ENCODE measurements around the gene KCNMA1.

The KCNMA1 gene

DNA sequence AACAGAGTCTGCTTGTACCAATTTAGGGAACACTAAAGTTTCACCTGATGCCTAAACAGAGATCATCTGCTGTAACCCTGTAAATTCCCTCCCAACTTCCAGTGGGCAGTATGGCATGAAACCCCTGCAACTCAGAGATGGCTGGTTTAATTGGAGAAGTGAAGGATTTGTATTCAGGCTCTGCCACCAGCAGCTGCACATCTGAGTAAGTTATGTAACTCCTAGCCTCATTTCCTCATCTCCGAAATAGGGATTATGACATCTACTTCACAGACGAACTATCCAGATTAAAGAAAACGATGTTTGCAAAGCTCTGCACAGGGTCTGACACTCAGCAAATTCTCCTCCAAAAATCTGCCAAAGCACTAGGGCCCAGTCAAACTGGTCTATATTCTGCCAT lies 493.0 kb downstream of the KCNMA1 start:
- Histone ChIP-seq H3K36me3 (ENCODE audit: insufficient read depth, low read length) (no peaks in the 10 kb centered on the region), H3K4me1 (ENCODE audit: insufficient read depth, low read length) (peaks cover 9% of the 10 kb centered on the region; the same call in 1 of the 2 replicates), H3K9ac (ENCODE audit: low read depth, low read length) (no peak overlapping the region)

DNA sequence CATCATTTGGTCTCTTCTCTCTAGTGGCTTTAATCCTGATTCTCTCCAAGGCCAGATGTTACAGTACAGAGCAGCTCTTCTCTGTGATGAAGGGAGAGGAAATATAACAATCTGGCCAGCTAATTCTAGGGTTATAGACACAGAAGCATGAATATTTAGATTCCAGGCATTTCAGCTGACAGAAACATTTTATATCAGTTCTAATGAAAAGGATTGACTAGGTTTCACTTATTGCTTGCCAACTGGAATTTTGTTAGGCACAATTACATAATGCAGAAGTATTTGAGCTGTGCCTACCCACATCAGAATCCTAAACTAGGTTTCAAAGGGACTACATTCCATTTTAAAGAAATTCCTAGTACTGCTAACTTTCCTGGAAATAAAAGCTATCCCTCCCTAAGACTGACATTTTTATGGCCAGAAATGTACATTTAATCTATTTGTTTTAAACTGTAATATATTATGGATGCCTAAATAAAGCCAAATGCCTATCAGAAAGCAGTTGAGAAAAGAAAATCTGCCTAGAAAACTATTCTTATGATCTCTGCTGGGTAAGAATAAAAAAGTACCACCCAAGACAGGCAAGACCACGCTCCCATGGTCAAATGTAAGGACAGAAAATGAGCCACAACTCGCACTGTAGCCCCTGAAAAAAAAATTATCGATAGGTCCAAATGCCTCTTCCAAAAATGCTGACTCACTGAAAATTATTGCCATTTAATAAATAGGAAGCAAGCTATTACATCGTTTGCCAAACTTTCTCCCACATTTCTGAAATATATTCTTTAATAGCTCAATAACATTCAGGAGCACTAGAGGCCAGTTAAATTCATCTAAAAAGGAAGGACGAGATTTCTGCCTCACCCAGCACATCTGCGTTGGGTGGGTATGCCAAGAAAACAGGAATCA lies 498.1 kb downstream of the KCNMA1 start:
- H3K4me1 ChIP-seq (ENCODE audit: insufficient read depth, low read length), result no peaks in the 10 kb centered on the region
- H3K9me3 ChIP-seq (ENCODE audit: control insufficient read depth, insufficient read depth, low read length), result no peaks in the 10 kb centered on the region
- H3K36me3 ChIP-seq (ENCODE audit: insufficient read depth, low read length), result no peaks in the 10 kb centered on the region
- no peak overlapping the region for H3K9ac ChIP-seq (ENCODE audit: low read depth, low read length)

More for the DNA sequence above, 493.0 kb downstream of the KCNMA1 start:
- no peaks in the 10 kb centered on the region for H3K9me3 ChIP-seq (ENCODE audit: control insufficient read depth, insufficient read depth, low read length)

DNA sequence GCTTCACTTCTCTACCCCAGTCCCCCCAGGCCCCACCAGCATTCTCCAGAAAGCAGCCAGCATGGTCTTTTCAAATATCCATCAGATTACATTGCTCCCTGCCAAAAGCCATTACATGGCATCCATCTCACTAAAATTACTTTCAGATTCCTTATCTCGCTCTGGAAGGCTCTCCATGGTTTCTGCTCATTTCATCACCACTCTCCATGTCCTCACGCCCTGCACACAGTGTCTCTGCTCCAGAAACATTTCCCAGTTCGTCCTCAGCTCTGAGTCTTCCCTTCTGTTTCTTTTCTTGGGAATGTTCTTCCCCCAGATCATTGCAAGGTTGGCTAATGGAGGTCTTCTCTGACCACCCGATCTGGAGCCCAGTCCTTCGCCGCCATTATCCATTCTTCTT lies 499.1 kb downstream of the KCNMA1 start:
- Histone ChIP-seq H3K4me1 (ENCODE audit: insufficient read depth, low read length) (no peaks in the 10 kb centered on the region), H3K9me3 (ENCODE audit: control insufficient read depth, insufficient read depth, low read length) (no peaks in the 10 kb centered on the region), H3K36me3 (ENCODE audit: insufficient read depth, low read length) (no peaks in the 10 kb centered on the region), H3K9ac (ENCODE audit: low read depth, low read length) (no peak overlapping the region)

DNA sequence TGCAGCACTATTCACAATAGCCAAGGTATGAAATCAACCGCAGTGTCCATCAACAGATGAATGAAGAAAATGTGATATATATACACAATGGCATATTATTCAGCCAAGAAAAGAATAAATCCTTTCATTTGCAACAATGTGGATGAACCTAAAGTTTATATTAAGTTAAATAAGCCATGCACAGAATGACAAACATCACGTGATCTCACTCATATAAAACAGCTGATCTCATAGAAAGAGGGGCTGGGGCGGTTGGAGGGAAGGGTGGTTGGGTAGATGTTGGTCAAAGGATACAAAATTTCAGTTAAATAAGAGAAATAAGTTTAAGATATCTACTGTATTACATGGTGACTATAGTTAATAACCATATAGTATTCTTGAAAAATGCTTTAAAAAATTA lies 502.1 kb downstream of the KCNMA1 start:
- no peak overlapping the region for H3K9ac ChIP-seq (ENCODE audit: low read depth, low read length)
- H3K9me3 ChIP-seq (ENCODE audit: control insufficient read depth, insufficient read depth, low read length), result no peaks in the 10 kb centered on the region
- no peaks in the 10 kb centered on the region for H3K36me3 ChIP-seq (ENCODE audit: insufficient read depth, low read length)
- H3K4me1 ChIP-seq (ENCODE audit: insufficient read depth, low read length), result no peaks in the 10 kb centered on the region

DNA sequence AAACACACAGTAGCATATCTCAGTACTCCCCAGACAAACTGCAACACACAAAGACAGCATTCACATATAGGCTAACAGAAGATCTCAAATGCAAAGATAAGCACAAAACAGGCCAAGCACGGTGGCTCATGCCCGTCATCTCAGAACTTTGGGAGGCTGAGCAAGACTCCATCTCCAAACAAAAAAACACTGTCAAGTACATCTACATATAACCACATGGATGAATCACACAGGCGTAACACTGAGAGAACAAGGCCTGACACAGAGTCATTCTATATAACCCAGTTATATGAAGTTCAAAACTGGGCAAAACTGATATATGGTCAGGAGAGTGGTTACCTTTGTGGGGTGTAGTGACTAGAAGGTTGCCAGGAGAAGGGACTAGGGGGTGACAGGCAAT lies 506.4 kb downstream of the KCNMA1 start:
- no peak overlapping the region for H3K9ac ChIP-seq (ENCODE audit: low read depth, low read length)

DNA sequence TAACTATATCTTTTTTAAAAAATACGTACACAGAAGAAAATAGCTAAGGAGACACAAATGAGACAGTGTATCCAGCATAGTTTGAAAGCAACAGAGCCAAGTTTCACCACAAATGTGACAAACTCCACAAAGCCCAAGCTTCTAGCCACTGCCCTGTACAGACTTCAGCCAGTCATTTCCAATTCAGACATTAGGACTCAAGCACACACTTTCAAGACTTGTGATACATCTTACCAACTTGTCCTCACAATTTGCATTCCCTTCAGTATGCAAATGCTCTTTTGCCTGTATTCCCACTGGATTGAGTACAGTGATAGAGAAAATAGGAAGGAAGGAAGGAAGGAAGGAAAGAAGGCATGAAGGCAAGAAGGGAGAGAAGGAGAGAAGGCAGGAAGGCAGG lies 510.4 kb downstream of the KCNMA1 start:
- Histone ChIP-seq H3K36me3 (ENCODE audit: insufficient read depth, low read length) (no peaks in the 10 kb centered on the region), H3K4me1 (ENCODE audit: insufficient read depth, low read length) (no peaks in the 10 kb centered on the region; the same call in 1 of the 2 replicates), H3K9me3 (ENCODE audit: control insufficient read depth, insufficient read depth, low read length) (no peaks in the 10 kb centered on the region), H3K9ac (ENCODE audit: low read depth, low read length) (no peak overlapping the region)

More for the DNA sequence above, 506.4 kb downstream of the KCNMA1 start:
- Histone ChIP-seq H3K9me3 (ENCODE audit: control insufficient read depth, insufficient read depth, low read length) (no peaks in the 10 kb centered on the region), H3K4me1 (ENCODE audit: insufficient read depth, low read length) (no peaks in the 10 kb centered on the region; the same call in 1 of the 2 replicates), H3K36me3 (ENCODE audit: insufficient read depth, low read length) (no peaks in the 10 kb centered on the region)

DNA sequence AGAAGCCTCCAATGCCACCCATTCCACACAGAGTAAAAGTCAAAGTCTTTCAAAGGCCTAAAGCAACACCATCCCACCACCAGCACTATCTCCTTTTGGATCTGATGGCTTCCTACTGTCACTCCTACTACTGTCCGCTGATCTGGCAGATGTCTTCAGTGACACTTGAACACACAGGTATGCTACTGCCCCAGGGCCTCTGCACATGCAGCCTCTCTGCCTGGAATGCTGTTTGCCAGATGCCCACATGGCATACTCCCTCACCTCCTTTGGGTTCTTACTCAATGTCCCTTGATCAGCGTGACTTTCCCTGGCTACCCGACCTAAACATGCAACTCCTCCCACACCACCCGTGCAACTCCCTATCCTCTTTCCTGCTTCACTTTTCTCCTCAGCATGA lies 512.4 kb downstream of the KCNMA1 start:
- Histone ChIP-seq H3K36me3 (ENCODE audit: insufficient read depth, low read length) (no peaks in the 10 kb centered on the region), H3K4me1 (ENCODE audit: insufficient read depth, low read length) (no peaks in the 10 kb centered on the region; the same call in 1 of the 2 replicates), H3K9ac (ENCODE audit: low read depth, low read length) (no peak overlapping the region), H3K9me3 (ENCODE audit: control insufficient read depth, insufficient read depth, low read length) (no peaks in the 10 kb centered on the region)

DNA sequence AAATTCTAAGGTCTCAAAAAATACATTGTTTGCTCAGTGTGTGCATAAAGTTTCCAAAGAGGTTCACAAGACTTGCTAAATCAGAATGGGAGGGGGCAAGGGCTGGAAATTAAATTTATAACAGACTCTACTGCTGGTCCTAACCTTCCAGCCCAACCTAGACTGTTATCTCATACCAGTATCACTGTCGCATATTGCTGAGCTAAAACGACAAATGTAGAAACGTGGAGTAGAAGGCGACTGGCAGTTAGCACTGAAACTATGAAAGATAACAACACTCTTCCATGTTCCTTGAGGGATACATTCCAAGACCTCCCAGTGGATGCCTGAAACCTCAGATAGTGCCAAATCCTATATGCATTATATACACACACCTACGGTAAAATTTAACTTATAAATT lies 514.3 kb downstream of the KCNMA1 start:
- Histone ChIP-seq H3K4me1 (ENCODE audit: insufficient read depth, low read length) (no peaks in the 10 kb centered on the region; the same call in 1 of the 2 replicates), H3K9me3 (ENCODE audit: control insufficient read depth, insufficient read depth, low read length) (no peaks in the 10 kb centered on the region)

DNA sequence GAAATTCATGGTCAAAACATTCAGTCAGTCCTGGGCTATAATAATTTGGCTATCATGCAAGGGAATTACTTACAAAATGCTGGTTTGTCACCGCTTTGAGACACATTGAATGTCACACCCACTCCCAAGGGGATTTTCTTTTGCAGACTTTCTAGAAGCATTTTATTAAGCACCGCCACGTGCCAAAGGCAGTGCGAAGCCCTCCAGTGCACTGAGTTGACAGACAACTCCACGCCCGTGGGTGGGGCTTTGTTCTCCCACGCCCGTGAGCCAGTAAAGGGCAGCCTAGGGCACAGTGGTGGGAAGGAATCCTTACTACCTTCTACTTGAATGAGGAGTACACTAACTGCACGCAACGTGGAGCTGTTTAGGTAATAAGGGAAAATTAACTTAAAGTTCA lies 515.8 kb downstream of the KCNMA1 start:
- H3K4me1 ChIP-seq (ENCODE audit: insufficient read depth, low read length), result no peaks in the 10 kb centered on the region
- no peak overlapping the region for H3K9ac ChIP-seq (ENCODE audit: low read depth, low read length)
- no peaks in the 10 kb centered on the region for H3K9me3 ChIP-seq (ENCODE audit: control insufficient read depth, insufficient read depth, low read length)

More for the DNA sequence above, 514.3 kb downstream of the KCNMA1 start:
- H3K9ac ChIP-seq (ENCODE audit: low read depth, low read length), result no peak overlapping the region
- no peaks in the 10 kb centered on the region for H3K36me3 ChIP-seq (ENCODE audit: insufficient read depth, low read length)

DNA sequence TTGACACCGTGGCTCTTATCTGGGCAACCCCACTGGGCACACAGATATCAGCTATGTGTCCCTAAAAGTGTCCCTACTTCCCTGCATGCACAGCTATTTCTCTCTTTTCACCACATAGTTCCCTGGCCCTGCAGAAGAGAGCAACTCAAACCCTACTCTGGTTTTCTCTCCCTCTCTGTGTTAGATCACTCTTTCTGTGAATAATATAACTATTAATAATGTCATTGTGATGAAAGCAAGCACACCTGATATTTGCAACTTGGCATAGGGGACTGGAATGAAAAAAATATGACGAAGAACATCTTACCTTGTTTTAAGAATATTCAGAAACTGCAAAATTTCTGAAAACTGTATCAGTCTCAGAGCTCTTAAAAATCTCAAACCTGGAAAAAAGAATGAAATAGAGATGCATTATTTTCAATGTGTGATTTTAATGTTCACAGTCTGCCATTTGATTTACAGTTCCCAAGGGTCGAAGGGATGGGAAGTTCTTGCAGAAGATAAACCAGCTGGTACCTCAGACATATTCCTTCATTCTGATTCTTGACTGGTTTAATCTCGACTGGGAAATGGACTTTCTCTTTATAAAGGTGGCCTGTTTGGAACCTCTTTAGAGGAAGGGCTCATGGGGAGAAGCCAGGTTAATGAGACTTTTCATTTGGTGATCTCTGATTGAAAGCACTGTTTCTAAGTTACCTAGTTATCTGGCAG lies 516.8 kb downstream of the KCNMA1 start:
- H3K36me3 ChIP-seq (ENCODE audit: insufficient read depth, low read length), result no peaks in the 10 kb centered on the region
- H3K4me1 ChIP-seq (ENCODE audit: insufficient read depth, low read length), result peaks cover 3% of the 10 kb centered on the region; the same call in 1 of the 2 replicates
- no peaks in the 10 kb centered on the region for H3K9me3 ChIP-seq (ENCODE audit: control insufficient read depth, insufficient read depth, low read length)
- H3K9ac ChIP-seq (ENCODE audit: low read depth, low read length), result no peak overlapping the region

More for the DNA sequence above, 515.8 kb downstream of the KCNMA1 start:
- H3K36me3 ChIP-seq (ENCODE audit: insufficient read depth, low read length), result no peaks in the 10 kb centered on the region

DNA sequence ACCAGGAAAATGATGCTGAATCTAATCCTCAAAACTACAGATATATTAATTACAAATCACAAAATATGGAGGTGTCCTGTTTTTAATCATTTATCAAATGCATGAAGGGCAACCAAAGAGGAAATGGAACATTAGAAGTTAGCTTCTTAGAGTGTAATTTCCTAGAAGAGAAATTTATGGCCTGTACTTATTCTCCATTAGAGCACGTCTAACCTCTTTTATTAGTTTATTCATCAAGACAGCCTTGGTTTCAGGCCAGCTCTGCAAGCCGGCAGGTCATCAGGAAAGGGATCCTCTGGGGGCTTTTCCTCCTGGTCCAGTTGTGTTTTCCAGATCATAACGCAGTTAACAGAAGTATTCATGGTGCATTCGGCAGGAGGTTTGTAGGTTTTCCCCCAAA lies 517.6 kb downstream of the KCNMA1 start:
- Histone ChIP-seq H3K9me3 (ENCODE audit: control insufficient read depth, insufficient read depth, low read length) (no peaks in the 10 kb centered on the region), H3K4me1 (ENCODE audit: insufficient read depth, low read length) (peaks cover 12% of the 10 kb centered on the region), H3K36me3 (ENCODE audit: insufficient read depth, low read length) (no peaks in the 10 kb centered on the region), H3K9ac (ENCODE audit: low read depth, low read length) (no peak overlapping the region)

DNA sequence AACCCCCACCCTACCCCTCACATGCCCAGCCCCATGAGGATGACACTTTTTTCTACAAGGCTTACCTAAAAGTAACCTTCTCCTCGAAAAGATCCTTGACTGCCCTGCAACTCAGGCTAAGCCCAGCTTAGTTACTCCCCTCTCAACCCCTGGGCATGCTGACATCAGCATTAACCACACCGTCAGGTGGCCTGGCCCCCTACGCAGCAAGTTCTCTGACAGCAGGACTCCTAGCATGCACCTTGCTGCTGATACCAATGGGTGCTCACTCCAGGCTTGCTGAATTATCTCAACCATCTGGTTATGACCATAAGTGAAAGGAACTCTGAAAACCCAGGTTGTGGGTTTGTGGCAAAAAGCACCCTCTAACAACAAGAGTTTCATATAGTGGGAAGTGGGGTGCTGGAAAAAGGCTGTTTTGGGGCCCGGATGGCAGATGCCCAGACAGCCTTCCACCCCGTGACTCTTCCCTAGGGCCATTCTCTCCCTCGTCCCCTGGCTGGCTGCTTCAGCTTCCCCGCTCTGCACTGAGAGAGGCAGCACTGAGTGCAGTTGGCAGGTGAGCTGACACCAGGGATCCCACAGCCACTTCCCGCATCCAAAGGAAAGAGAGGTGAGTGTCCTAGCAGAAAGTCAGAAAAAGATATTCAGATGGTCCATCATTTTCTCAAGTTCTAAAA lies 518.9 kb downstream of the KCNMA1 start:
- H3K9ac ChIP-seq (ENCODE audit: low read depth, low read length), result no peak overlapping the region
- H3K9me3 ChIP-seq (ENCODE audit: control insufficient read depth, insufficient read depth, low read length), result no peaks in the 10 kb centered on the region
- no peaks in the 10 kb centered on the region for H3K36me3 ChIP-seq (ENCODE audit: insufficient read depth, low read length)
- peaks cover 20% of the 10 kb centered on the region for H3K4me1 ChIP-seq (ENCODE audit: insufficient read depth, low read length)

DNA sequence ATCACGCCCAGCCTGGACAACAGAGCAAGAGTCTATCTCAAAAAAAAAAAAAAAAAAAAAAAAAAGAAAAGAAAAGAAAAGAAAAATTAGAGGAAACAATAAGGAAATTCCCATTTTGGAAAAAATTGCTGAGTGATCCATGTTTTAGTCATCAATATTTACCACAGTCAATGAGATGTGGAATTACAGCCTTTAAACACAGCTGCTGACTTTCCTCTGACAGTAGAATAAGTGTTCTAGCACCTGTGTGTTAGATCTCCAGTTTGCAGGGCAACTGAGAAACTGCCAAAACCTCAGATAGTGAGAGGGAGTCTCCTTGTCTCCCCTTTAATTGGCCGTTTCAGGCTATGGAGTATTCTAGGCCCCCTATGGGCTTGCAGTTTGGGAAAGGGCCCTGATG lies 520.1 kb downstream of the KCNMA1 start:
- Histone ChIP-seq H3K9ac (ENCODE audit: low read depth, low read length) (no peak overlapping the region), H3K9me3 (ENCODE audit: control insufficient read depth, insufficient read depth, low read length) (no peaks in the 10 kb centered on the region), H3K4me1 (ENCODE audit: insufficient read depth, low read length) (peaks cover 22% of the 10 kb centered on the region), H3K36me3 (ENCODE audit: insufficient read depth, low read length) (no peaks in the 10 kb centered on the region)

DNA sequence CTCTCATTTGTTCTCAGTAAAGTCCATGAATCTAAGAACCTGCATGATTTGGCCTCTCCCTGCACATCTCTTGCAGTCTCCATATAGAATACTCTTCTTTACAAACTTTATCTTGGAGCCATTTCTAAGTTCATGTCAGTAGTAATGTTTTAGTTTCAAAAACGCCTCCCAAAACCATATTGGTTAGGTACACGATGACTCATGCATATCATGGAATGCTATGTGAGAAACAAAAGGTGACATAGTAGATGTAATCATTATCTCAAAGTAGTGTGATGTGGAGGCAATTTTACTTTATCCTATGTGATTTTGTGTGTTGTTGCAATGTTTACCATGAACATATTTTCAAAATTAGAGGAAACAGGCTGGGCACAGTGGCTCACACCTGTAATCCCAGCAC lies 520.7 kb downstream of the KCNMA1 start:
- no peak overlapping the region for H3K9ac ChIP-seq (ENCODE audit: low read depth, low read length)
- H3K36me3 ChIP-seq (ENCODE audit: insufficient read depth, low read length), result no peaks in the 10 kb centered on the region
- peaks cover 26% of the 10 kb centered on the region for H3K4me1 ChIP-seq (ENCODE audit: insufficient read depth, low read length)
- H3K9me3 ChIP-seq (ENCODE audit: control insufficient read depth, insufficient read depth, low read length), result no peaks in the 10 kb centered on the region
